Stomach (tissue), 4 donors: ENCODE data around the gene SLC4A7.

Experiments
- EP300 ChIP-seq: sonication (generic); formaldehyde crosslinking; IDR thresholded peaks from one replicate; pipeline ENCODE4 v1.6.1; 2017; ENCODE audit warnings: antibody characterized with exemption
- POLR2A ChIP-seq, 4 donors: fragments of 450-650 bp; IDR thresholded peaks; one replicate each; pipeline ENCODE4 v1.6.1; 2016; ENCODE audit warnings: antibody characterized with exemption in 4 of 4, control low read depth in 2 of 4, mild to moderate bottlenecking in 1 of 4, moderate library complexity in 1 of 4
- POLR2AphosphoS5 ChIP-seq, 3 donors: sonication (generic); formaldehyde crosslinking; IDR thresholded peaks; one replicate each; pipeline ENCODE4 v1.6.1; 2016; ENCODE audit warnings: antibody characterized with exemption in 3 of 3
- TF ChIP-seq, protein P1 (sequence below), 7 experiments: fragments of 450-650 bp in 4 of 7; fragments of 200-600 bp in 3 of 7; sonication (generic) in 3 of 7; IDR thresholded peaks; one replicate each; pipeline ENCODE4 v1.5.1; 2016 to 2019; ENCODE audit warnings: antibody characterized with exemption in 7 of 7, control low read depth in 2 of 7, mild to moderate bottlenecking in 1 of 7

DNA sequence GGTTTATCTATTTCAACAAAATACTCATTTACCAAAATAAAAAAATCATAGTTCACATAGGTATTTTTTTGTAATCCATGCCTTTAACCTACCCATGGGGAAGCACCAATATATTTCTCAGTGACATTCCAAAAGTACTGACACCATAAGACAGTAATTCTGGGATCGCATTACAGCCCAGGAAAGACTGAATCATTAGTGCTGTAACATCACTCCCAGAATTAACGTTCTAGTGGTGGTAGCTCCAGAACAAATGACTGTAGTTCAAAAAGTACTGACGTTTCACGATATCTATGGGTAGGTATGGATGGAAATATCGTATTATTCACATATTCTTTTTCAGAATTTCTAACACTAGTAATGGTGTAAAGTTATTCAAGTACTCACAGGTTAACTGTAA is 60.7 kb downstream of the SLC4A7 start:
- TF ChIP-seq, protein P1, sequence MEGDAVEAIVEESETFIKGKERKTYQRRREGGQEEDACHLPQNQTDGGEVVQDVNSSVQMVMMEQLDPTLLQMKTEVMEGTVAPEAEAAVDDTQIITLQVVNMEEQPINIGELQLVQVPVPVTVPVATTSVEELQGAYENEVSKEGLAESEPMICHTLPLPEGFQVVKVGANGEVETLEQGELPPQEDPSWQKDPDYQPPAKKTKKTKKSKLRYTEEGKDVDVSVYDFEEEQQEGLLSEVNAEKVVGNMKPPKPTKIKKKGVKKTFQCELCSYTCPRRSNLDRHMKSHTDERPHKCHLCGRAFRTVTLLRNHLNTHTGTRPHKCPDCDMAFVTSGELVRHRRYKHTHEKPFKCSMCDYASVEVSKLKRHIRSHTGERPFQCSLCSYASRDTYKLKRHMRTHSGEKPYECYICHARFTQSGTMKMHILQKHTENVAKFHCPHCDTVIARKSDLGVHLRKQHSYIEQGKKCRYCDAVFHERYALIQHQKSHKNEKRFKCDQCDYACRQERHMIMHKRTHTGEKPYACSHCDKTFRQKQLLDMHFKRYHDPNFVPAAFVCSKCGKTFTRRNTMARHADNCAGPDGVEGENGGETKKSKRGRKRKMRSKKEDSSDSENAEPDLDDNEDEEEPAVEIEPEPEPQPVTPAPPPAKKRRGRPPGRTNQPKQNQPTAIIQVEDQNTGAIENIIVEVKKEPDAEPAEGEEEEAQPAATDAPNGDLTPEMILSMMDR (IDR thresholded peaks at IDR 0.05), result no peak
- TF ChIP-seq POLR2A (IDR thresholded peaks at IDR 0.05), result no peak
- no peak for TF ChIP-seq POLR2AphosphoS5 (IDR thresholded peaks at IDR 0.05)
- no peak for TF ChIP-seq EP300
